Stomach smooth muscle (tissue), 2 donors: ENCODE measurements around the gene KCNH1.
"Not testable (repeated sequence)": the region's sequence is repeated elsewhere in the genome, so short reads cannot be mapped to it uniquely, and the experiment has no call there.

ENCODE experiments used
- H3K27ac ChIP-seq: one replicate; pipeline ENCODE4 v1.7.0; 2013; ENCODE audit warnings: mild to moderate bottlenecking, low read length, inconsistent platforms
- H3K27me3 ChIP-seq, 2 donors: one replicate each; pipeline ENCODE4 v1.7.0; 2013; ENCODE audit warnings: low read length in 2 of 2; ENCODE audit not compliant: insufficient read depth in 2 of 2, control insufficient read depth in 1 of 2
- H3K36me3 ChIP-seq, 2 donors: one replicate each; pipeline ENCODE4 v1.7.0; 2013; ENCODE audit warnings: low read length in 2 of 2; ENCODE audit not compliant: control insufficient read depth in 2 of 2, insufficient read depth in 2 of 2
- H3K4me1 ChIP-seq: one replicate; pipeline ENCODE4 v1.7.0; 2013; ENCODE audit warnings: low read length; ENCODE audit not compliant: control insufficient read depth, insufficient read depth
- H3K4me3 ChIP-seq, 2 donors: one replicate each; pipeline ENCODE4 v1.7.0; 2013; ENCODE audit warnings: low read length in 2 of 2
- H3K9ac ChIP-seq, 2 donors: one replicate each; pipeline ENCODE4 v1.7.0; 2013; ENCODE audit warnings: low read length in 2 of 2, mild to moderate bottlenecking in 1 of 2
- H3K9me3 ChIP-seq, 2 donors: one replicate each; pipeline ENCODE4 v1.7.0; 2013; ENCODE audit warnings: low read length in 2 of 2; ENCODE audit not compliant: control insufficient read depth in 2 of 2
- donor health status: healthy.
- donor health status: Pancreatic carcinoma.

Gene KCNH1

DNA sequence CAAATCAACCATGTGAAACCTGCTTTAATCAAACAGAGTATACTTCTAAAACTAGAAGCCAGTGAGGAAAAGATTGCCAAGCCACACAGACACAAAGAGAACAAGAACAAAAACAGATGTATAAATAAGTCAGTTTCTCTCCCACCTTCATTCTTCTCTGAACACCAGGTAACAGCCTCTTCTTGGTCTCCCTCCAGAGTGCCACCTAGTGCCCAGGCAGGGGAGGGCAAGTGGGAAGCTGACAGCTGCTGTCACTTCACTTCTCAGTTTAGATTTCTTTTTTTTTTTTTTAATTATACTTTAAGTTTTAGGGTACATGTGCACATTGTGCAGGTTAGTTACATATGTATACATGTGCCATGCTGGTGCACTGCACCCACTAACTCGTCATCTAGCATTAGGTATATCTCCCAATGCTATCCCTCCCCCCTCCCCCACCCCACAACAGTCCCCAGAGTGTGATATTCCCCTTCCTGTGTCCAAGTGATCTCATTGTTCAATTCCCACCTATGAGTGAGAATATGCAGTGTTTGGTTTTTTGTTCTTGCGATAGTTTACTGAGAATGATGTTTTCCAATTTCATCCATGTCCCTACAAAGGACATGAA lies 183.9 kb downstream of the KCNH1 start:
- H3K27me3 ChIP-seq, result not testable (repeated sequence)

GRCh38 chr1:210949489-210949888 lies 184.5 kb downstream of the KCNH1 start:
- no peak overlapping the region for H3K4me3 ChIP-seq
- H3K4me1 ChIP-seq, result no peaks in the 10 kb centered on the region
- H3K36me3 ChIP-seq, result no peaks in the 10 kb centered on the region
- H3K9me3 ChIP-seq, result no peaks in the 10 kb centered on the region
- H3K27ac ChIP-seq, result no peak overlapping the region
- H3K27me3 ChIP-seq, result no peaks in the 10 kb centered on the region
- no peak overlapping the region for H3K9ac ChIP-seq

More for the DNA sequence above, 183.9 kb downstream of the KCNH1 start:
- H3K9ac ChIP-seq, H3K27ac ChIP-seq, H3K4me1 ChIP-seq, H3K4me3 ChIP-seq, H3K36me3 ChIP-seq, H3K9me3 ChIP-seq: not testable (repeated sequence)

- H3K4me3 ChIP-seq, result no peak overlapping the region
- H3K27ac ChIP-seq, result no peak overlapping the region
- H3K36me3 ChIP-seq, result no peaks in the 10 kb centered on the region
- no peaks in the 10 kb centered on the region for H3K27me3 ChIP-seq
- no peaks in the 10 kb centered on the region for H3K9me3 ChIP-seq
- H3K9ac ChIP-seq, result no peak overlapping the region
- no peaks in the 10 kb centered on the region for H3K4me1 ChIP-seq
These were observed 184.9 kb downstream of the KCNH1 start for GRCh38 chr1:210949039-210949438.

DNA sequence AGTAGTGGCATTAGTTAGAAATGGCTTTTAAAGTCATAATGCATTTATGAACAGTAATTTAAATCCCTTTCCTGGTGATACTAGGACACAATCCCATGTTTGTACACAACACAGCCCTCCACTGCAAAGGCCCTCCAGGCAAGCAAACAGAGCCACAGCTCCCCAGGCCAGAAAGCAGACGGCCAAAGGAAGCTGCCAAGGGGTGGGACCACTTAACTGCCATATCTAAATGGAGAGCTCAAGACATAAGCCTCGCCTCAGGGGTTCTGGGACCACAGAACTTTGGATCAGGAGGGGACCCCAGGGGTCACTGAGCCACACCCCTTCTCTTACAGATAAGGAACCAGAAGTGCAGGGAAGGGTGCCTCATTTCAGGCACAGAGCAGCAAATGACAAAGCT lies 189.7 kb downstream of the KCNH1 start:
- H3K36me3 ChIP-seq, result no peaks in the 10 kb centered on the region
- H3K4me1 ChIP-seq, result no peaks in the 10 kb centered on the region
- H3K4me3 ChIP-seq, result no peak overlapping the region
- H3K9me3 ChIP-seq, result no peaks in the 10 kb centered on the region
- no peak overlapping the region for H3K27ac ChIP-seq
- no peak overlapping the region for H3K9ac ChIP-seq
- no peaks in the 10 kb centered on the region for H3K27me3 ChIP-seq

DNA sequence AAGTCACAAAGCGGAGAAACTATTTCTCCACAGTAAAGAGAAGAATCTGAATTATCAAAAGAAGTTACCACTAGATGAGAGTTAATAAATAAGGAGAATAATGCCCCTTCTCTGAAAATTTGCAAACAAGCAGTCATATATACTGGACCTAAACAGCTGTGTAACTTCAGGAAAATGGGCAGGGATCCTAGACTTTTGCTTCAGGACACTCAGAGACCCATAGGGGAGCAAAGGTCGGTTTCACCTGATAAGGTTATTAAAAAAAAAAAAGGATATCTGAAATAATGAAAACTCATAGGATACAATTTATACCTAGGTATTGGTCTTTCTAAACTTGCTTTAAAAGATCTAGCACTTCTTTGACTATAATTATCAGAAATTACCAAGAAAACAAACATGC lies 191.4 kb downstream of the KCNH1 start:
- Histone ChIP-seq H3K27ac (no peak overlapping the region), H3K4me1 (no peaks in the 10 kb centered on the region), H3K4me3 (no peak overlapping the region), H3K36me3 (no peaks in the 10 kb centered on the region), H3K9me3 (no peaks in the 10 kb centered on the region), H3K9ac (no peak overlapping the region), H3K27me3 (no peaks in the 10 kb centered on the region)

DNA sequence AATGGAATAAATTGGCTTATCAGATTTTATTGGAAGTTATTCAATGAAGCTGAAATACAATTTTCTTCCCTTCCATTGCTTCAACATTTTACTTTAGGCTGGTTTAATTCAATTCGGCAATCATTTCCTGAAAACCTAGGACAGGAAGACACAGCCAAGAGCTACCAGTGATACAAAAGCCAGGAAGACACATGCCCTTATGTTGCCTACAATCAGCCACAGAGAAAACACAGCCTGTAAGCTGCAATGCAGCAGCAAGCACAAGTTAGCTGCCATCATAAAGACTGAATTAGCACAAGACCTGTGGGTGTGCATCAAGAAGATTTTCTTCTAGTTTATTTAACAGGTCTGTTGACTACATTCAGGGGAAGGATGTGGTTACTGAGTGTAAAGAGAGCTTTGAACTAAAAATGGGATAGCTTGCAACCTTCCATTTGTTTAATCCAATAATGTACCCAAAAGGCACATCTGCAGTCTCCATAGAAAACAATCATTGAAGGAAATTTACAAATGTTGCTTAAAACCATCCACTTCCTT lies 193.8 kb downstream of the KCNH1 start:
- peaks cover 0 to 3% of the 10 kb centered on the region in 2 donors for H3K9me3 ChIP-seq
- H3K4me3 ChIP-seq, result no peak overlapping the region
- H3K36me3 ChIP-seq, result no peaks in the 10 kb centered on the region
- H3K27ac ChIP-seq, result no peak overlapping the region
- H3K9ac ChIP-seq, result no peak overlapping the region
- H3K27me3 ChIP-seq, result no peaks in the 10 kb centered on the region
- no peaks in the 10 kb centered on the region for H3K4me1 ChIP-seq

DNA sequence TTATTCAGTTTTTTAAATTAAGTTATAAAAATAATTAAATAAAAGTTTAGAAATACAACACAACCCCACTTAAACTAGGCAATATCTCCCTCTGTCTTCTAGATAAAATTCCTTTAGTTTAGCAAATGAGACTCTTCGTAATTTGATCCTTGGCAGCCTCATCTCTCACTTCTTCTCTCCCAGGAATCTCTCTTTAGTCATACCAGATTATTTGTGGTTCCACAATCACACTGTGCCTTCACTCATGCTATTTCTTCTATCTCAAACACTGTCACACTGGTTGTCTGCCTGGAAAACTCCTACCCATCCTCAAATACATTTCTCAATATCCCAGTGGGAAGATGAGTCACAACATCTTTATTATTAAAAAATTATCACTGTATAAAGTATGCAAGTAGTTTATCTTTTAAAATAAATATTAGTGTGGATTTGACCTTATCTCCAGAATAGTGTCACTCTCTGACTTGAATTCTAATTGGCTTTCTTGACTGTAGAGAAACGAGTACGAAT lies 195.5 kb downstream of the KCNH1 start:
- H3K9ac ChIP-seq, result no peak overlapping the region
- no peak overlapping the region for H3K4me3 ChIP-seq
- peaks cover 0 to 3% of the 10 kb centered on the region in 2 donors for H3K9me3 ChIP-seq
- H3K36me3 ChIP-seq, result no peaks in the 10 kb centered on the region
- no peak overlapping the region for H3K27ac ChIP-seq
- no peaks in the 10 kb centered on the region for H3K27me3 ChIP-seq
- no peaks in the 10 kb centered on the region for H3K4me1 ChIP-seq

- Histone ChIP-seq H3K36me3 (no peaks in the 10 kb centered on the region), H3K4me1 (no peaks in the 10 kb centered on the region), H3K9me3 (peaks cover 0 to 3% of the 10 kb centered on the region in 2 donors), H3K27me3 (no peaks in the 10 kb centered on the region), H3K4me3 (no peak overlapping the region), H3K27ac (no peak overlapping the region), H3K9ac (no peak overlapping the region)
These were observed 196.1 kb downstream of the KCNH1 start for GRCh38 chr1:210937846-210938245.

DNA sequence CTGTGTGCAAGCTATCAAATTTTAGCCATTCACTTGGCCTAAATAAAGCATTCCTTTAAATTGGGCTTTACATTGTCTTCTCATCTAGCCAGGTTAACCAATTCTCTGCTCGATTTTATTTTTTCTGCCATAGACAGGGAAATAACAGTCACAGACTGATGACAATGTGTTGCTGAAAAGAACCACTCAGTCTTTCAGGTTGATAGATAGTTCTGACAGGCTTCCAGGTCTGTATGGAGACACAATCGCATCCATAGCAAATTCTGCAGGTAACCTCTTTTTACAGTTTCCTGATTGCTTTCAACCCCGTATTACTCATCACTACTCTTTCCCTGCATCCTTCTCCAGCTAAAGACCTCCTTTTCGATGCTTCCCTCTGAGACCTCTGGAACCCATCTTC lies 198.0 kb downstream of the KCNH1 start:
- H3K4me3 ChIP-seq, result no peak overlapping the region
- H3K27ac ChIP-seq, result no peak overlapping the region
- no peaks in the 10 kb centered on the region for H3K4me1 ChIP-seq
- H3K9ac ChIP-seq, result no peak overlapping the region
- H3K27me3 ChIP-seq, result no peaks in the 10 kb centered on the region
- peaks cover 0 to 3% of the 10 kb centered on the region in 2 donors for H3K9me3 ChIP-seq
- H3K36me3 ChIP-seq, result no peaks in the 10 kb centered on the region

DNA sequence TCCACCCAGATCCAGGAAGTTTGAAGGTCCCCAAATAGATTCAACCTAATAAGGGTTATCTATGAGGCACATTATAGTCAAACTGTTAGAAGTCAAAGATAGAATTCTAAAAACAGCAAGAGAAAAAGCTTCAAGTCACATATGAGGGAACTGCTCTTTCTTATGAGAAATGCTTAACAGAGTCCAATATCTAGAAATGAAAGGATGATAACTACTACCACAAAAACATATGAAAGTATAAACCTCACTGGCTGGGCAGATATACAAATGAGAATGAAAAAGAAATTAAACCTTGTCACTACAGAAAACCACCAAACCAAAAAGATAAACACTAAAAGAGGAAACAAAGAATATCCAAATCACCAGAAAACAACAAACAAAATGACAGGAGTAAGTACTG lies 201.8 kb downstream of the KCNH1 start:
- Histone ChIP-seq H3K4me1 (no peaks in the 10 kb centered on the region), H3K36me3 (no peaks in the 10 kb centered on the region), H3K9me3 (no peaks in the 10 kb centered on the region), H3K9ac (no peak overlapping the region), H3K27ac (no peak overlapping the region), H3K4me3 (no peak overlapping the region), H3K27me3 (no peaks in the 10 kb centered on the region)

DNA sequence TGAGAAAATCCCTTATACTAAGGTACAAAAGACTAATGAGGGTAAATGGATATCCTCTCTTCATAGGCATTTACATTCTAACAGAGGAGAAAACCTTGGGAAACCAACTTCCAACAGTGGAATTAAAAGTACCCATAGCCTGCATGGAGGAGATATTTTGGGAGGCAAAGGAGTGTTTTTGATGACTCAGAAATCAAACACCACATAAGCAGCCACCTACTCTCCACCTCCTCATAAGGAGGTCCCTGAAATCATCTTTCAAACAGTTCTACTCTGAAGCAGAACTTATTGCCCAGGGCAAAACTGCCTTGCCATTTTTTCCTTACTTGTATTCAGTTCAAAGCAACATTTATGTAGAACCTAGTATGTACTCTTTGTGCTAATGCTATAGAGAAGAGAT lies 211.3 kb downstream of the KCNH1 start:
- Histone ChIP-seq H3K9me3 (peaks cover 0 to 5% of the 10 kb centered on the region in 2 donors), H3K4me3 (no peak overlapping the region), H3K27ac (no peak overlapping the region), H3K27me3 (no peaks in the 10 kb centered on the region), H3K36me3 (no peaks in the 10 kb centered on the region), H3K9ac (no peak overlapping the region), H3K4me1 (no peaks in the 10 kb centered on the region)
